MV-4-11 (cell line): ENCODE results near the gene ASB10.

Experiments used
- DNase-seq: peaks from one replicate; lab custom pipeline; 2025; lab: John Stamatoyannopoulos, UW

Gene ASB10, protein sequence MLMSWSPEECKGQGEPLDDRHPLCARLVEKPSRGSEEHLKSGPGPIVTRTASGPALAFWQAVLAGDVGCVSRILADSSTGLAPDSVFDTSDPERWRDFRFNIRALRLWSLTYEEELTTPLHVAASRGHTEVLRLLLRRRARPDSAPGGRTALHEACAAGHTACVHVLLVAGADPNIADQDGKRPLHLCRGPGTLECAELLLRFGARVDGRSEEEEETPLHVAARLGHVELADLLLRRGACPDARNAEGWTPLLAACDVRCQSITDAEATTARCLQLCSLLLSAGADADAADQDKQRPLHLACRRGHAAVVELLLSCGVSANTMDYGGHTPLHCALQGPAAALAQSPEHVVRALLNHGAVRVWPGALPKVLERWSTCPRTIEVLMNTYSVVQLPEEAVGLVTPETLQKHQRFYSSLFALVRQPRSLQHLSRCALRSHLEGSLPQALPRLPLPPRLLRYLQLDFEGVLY

DNA sequence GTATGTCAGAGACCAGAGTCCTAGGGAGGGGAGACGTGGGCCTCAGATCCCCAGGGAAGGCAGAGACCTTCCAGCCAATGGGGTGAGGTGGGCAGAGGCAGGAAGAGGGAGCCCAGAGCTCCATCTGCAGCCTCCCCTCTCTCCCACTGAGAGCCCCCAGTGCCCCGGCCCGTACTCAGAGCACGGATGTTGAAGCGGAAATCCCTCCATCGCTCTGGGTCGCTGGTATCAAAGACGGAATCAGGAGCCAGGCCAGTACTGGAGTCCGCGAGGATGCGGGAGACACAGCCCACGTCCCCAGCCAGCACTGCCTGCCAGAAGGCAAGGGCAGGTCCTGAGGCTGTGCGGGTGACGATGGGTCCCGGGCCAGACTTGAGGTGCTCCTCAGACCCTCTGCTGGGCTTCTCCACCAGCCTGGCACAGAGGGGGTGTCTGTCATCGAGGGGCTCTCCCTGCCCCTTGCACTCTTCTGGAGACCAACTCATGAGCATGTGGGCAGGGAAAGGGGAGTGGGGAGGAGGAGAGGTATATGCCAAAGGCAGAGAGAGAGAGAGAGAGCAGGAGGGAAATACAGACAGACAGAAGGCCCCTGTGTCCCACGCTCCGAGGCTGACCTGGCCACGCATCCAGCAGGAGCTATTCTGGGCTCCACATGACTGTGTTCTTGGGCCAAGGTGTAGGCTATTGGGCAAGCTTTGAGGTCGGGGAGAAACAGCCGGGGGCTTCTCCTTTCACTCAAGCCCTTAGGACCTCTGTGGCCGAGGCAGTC is at the start of gene ASB10:
TSS of gene ASB10 (minus strand) at position 611 of the 769 bp plus-strand sequence. CDS start at position 491, 120 bp downstream.
- DNase-seq = no peak

DNA sequence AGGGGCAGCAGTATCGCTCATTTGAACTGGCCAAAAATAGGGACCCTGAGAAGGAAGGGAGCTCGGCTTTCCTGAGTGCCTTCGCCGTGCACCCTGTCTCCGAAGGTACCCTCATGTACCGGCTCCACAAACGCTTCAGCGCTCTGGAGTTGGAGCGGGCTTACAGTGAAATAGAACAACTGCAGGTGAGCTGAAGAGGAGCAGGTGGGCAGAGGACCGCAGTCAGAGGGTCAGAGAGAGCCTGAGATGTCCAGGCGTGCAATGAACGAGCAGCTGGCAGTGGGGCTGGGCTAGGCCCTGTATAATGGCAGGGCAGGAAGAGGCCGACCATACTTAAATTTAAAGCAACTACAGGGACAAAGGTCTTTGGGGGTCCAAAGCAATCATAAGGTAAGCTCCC is 49.4 kb upstream of the ASB10 start:
- no peak for DNase-seq

DNA sequence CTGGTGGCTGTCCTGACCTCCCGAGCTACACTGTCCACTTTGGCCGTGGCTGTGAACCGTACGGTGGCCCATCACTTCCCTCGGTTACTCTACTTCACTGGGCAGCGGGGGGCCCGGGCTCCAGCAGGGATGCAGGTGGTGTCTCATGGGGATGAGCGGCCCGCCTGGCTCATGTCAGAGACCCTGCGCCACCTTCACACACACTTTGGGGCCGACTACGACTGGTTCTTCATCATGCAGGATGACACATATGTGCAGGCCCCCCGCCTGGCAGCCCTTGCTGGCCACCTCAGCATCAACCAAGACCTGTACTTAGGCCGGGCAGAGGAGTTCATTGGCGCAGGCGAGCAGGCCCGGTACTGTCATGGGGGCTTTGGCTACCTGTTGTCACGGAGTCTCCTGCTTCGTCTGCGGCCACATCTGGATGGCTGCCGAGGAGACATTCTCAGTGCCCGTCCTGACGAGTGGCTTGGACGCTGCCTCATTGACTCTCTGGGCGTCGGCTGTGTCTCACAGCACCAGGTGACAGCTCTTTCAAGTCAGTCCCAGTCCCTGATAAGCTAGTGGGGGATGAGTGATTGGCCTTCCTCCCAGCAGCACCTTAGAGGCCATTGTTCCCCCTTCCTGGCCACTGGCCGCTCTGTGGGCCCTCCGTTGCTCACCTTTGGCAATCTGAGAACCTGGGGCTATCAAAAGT is 48.2 kb upstream of the ASB10 start:
- DNase-seq = no peak

DNA sequence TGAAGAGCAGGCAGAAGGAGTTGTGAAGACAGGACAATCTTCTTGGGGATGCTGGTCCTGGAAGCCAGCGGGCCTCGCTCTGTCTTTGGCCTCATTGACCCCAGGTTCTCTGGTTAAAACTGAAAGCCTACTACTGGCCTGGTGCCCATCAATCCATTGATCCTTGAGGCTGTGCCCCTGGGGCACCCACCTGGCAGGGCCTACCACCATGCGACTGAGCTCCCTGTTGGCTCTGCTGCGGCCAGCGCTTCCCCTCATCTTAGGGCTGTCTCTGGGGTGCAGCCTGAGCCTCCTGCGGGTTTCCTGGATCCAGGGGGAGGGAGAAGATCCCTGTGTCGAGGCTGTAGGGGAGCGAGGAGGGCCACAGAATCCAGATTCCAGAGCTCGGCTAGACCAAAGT is 46.8 kb upstream of the ASB10 start:
- DNase-seq = no peak

DNA sequence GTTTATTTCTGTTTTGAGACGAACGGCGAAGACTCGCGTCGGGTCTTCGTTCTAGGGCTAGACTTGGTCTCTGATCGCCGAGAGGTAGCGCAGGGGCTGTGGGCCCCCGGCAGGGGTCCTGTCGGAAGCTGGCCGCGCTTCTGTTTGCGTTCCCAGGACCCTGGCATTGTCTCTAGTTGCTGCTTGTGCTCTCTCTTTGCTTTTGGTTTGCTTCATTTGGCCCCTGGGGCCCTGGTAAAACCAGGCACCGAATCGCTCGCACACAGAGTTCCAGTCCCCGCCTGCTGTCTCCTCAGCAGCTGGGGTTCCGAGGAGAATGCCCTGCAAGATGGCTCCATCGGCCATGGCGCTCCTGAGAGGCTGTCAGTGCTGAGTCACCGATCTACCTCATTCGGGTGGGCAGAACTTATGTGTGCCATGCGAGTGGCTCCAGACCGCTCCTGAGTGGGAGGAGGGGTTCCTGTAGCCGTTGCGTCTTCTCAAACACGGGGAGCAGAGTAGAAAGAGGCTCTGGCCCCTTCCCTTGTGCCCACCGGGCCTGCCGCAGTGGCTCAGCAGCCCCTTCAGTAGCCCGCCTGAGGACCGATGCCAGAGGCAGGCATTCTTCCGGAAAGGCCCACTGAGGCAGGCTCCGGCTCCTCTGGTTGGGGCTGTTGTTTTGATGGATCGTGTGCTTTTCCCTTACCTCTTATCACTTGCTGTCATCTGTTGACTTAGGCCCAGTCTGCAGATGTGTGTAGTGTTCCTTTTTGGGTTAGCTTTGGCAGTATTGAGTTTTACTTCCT is 46.1 kb upstream of the ASB10 start:
- DNase-seq = peak; percentile 79

DNA sequence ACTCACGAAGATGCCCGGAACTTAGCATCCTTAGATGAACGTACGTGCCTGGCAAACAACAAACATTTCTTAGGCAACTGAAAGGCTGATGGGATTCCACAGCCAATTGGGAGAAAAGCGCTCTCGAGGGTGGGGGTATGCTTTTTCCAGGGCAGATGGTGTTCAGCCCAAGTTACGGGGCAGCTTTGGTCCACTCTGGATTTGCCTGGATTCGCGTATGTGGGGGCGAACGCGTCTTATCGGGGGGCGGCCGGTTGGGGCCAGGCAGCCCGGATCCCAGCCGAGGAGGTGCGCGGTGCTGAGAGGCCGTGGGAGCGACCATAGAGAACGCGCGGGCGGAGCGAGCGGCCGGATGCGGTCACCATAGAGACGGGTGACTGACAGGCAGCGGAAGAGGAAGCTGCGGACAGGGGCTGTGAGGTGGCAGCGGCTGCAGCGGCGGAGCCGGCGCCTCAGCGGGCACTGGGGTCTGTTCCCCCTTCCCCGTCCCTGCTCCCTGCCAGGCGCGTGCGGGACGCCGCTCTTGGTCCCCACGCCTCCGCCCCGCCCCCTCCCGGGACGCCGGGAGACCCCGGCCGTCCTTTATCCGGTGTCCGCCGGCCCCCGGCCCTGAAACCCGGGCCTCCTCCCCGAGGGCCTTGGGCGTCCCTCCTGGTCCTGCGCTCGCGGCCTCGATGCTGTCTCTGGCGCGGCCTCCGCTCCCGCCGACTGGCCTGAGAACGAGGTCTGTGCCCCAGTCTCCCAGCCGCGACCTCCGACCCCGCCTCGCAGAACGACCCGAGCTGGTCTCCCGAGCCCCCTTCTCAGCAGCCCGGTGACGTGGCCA is 45.3 kb upstream of the ASB10 start, which contains the start of gene CHPF2:
TSS of gene CHPF2 (plus strand) at position 393 of the 826 bp plus-strand sequence. CDS start 1,529 bp downstream, outside the sequence.
- DNase-seq = peak; percentile 86

DNA sequence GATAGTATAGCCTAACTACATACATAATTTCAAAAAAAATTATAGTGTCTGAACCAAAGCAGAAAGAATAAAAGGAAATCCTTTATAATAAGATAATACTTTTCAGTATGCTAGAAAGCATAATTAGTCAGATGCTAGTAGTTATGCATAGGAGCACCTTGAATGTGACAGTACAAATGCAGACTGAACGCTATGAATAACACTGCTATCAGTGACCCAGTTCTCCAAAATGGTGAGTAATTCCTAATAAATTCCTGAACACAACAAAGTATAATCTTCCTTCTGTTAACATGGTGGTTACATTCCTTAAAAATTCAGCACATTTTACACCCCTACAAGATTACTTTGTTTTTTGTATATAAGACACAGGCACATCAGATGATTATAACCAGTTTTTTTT is 44.0 kb upstream of the ASB10 start:
- no peak for DNase-seq

DNA sequence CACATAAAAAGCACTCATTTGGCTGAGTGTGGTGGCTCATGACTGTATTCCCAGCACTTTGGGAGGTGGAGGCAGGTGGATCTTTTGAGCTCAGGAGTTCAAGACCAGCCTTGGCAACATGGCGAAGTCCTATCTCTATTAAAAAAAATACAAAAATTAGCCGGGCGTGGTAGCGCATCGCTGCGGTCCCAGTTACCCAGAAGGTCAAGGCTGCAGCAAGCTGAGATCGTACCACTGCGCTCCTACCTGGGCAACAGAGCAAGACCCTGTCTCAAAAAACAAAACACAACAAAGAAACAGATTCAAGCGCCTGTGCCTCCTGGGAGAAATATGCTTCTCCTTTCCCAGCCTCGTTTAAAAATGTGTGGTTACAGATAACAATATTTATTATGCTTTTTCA is 42.2 kb upstream of the ASB10 start:
- DNase-seq = no peak

DNA sequence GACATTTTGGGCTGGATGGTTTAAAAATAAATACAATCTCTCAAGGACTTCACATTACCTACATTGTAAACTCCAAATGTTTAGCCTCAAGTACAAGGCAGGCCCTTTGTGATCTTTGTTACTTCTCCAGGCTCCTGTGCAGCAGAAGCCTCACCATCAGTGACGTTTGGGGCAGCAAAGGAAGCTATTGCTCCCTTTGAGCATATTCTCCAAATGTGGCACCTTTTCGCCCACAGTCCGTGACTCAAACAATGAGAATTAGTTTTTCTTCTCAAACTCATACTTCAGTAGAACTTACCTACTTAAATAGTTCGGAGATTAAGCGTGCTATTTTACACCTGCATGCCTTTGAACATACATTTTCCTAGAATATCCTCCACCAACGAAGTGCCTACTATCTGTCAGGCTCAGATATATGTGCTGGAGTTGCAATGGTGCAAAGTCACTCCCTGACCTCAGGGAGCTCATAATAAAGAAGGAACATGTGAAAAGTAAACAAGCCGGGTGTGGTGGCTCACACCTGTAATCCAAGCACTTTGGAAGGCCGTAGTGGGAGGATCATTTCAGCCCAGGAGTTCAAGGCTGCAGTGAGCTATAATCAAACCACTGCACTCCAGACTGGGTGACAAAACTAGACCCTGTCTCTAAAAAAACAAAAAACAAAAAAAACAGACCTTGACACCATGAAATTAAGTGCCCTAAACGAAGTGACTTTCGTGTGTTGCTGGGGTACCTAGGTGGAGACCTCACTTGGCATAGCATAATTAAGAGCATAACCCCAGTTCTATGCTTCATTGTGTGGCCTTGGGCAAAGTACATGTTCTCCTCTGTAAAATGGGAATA is 41.2 kb upstream of the ASB10 start:
- DNase-seq = no peak

DNA sequence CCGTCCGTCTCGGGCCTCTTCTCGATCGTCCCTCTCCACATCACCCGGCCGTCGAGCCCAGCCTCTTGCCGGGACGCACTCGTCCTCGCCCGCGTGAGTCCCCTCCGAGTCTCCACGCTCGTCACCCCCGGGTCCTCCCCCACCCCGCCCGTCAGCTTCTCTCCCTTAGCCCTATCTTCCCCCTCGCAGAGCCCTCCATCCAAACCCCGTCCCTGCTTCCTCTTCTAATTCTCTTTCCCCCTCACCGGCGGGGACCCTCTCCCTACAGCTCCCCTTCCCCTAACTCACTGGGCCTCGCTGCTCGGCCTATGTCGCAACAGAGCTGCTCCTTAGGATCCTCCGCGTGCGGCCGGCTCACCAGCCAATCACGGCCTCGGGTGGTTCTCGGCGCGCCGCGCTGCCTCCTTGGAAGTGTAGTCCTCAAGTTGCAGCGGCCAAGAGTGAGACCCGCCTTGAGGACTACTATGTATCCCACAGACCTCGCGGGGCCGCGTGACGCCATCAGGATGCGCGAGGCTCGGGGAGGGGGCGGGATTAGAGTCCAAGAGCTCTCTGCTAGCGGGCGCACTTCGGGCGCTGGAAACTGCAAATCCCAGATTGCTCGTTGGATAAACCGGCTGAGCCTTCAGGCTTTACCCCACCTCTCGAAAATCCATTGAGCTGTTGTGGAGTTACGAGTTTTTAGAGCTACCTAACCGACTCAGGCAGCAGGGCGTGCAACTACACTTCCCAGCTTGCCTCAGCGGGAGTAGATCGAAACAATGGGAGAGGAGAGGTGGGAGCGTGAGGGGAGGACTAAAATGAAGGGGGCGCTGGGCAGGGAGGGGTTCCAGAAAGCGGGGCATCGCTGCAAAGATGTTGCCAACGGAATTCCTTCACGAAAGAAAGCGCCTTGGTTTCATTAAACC is 40.1 kb upstream of the ASB10 start, which contains the start of gene ABCF2:
TSS of gene ABCF2 (minus strand) at position 331 of the 908 bp plus-strand sequence. CDS start 747 bp downstream, outside the sequence.
- peak; percentile 98 for DNase-seq

DNA sequence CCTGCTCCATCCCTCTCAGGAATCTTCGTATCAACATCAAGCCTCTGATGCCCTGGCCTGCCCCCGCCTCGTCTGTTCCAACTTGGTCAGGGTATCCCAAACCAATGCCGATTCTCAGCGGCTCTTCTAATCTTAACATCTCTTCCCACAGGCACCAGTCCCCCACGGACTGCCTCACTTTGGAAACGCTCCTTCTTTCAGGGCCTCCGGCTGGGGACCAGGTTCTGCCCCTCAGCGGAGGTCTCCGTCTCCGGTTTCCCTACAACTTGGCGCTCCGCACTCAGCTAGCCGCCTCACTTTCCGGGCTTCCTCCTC is 39.5 kb upstream of the ASB10 start:
- DNase-seq = no peak

DNA sequence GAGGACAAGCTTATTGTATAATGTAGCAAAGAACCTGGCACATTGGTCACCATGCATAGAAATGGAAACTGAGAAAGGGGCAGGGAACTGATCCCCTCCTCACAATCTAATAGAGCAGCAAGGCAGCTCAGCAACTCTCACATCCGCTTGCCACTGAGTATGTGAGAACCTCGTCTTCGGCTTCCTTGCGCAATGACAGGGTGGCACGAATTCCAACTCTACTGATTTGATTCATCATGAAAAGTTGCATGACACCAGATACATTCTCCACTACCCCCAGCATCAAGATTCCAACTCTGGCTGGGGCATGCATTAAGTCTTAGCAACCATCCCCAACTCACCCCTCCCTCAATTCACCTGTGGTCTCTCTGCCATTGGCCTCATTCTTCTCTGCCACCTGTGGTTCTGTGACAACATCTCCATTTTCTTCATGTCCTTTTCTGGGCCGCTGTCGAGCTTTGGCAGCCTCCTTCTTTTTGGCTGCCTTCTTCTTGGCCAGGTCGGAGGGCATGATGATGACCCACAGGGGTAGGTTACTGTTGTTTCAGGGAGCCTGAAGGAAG is 39.0 kb upstream of the ASB10 start:
- peak; percentile 71 for DNase-seq

DNA sequence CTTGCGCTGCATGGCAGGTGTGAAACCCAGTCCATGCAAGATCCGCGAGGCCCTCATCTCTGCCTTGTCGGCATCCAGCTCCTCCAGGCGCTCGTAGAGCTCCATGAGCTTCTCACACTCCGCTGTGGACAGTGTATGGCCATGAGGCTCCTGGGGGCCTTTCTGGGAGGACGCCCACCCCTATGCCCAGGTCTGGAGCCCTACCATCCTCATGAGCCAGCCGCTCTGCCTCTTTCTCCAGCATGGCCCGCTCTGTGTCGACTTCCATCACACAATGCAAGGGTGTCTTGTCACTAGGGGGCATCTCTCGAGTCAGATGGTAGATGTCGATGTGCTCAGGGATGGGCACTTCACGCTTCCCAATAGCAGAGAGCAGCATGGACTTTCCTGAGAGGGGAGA is 36.7 kb upstream of the ASB10 start:
- no peak for DNase-seq

DNA sequence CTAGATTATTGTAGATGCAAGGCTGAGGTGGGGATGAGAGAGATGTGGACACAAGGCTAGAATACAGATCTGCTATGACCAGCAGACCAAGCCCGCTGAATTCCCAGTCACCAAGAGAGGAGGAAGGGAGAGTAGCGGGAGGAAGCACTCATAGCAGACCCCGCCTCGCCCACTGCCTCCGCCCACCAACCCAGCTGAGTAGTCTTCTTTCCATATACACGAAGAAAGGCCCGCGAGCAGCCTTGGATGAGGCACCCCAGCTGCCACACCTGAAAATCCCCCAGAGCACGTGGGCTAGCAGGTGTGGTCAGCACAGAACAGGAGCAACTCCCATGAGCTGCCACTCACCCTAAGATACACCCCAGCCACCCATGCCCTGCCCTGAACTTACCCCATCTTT is 31.1 kb upstream of the ASB10 start:
- DNase-seq = no peak

DNA sequence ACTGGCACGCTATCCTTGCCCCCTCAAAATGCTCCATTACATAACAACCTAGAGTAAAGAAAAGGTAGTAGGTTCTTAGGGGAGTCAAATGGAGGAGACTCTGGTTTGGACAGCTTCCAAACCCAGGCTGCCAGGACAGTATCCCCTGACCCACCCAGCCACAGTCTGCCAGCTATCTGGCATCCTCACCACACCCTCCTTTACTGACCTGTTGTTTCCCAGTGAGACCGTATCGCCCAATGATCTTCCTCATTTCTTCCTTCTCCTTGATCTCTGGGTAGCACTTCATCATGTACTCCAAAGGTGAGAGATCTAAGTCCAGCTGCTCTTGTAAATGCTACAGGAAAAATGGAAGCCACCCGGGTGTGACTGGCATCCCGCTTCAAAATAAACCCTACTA is 28.3 kb upstream of the ASB10 start:
- DNase-seq = no peak

DNA sequence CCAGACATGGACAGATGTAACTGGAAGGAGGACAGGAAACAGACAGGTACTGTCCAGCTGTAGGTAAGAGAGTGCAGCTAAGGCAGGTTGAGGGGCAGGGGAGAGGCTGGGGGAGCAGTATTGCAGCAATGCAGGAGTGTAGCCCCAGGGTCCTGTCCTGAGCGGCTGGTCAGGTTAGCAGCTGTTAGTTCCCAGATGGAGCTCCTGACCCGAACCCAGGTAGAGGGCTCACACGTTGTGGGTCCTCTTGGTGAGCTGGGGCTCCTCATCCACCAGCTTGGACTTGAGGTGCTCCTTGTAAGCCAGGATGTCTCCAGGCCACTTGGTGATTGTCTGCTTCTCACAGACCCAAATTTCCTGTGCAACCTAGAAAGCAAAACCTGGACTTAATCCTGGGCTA is 26.8 kb upstream of the ASB10 start:
- DNase-seq = no peak

DNA sequence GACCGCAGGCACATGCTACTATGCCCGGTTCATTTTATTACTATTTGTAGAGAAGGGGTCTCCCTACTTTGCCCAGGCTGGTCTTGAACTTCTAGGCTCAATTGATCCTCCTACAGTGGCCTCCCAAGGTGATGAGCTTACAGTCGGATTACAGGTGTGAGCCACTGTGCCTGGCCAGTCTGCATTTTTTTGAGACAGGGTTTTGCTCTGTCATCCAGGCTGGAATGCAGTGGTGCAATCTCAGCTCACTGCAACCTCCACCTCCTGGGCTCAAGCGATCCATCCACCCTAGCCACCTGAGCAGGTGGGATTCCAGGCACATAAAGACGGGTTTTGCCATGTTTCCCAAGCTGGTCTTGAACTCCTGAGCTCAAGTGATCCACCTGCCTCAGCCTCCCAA is 25.6 kb upstream of the ASB10 start:
- DNase-seq = no peak

DNA sequence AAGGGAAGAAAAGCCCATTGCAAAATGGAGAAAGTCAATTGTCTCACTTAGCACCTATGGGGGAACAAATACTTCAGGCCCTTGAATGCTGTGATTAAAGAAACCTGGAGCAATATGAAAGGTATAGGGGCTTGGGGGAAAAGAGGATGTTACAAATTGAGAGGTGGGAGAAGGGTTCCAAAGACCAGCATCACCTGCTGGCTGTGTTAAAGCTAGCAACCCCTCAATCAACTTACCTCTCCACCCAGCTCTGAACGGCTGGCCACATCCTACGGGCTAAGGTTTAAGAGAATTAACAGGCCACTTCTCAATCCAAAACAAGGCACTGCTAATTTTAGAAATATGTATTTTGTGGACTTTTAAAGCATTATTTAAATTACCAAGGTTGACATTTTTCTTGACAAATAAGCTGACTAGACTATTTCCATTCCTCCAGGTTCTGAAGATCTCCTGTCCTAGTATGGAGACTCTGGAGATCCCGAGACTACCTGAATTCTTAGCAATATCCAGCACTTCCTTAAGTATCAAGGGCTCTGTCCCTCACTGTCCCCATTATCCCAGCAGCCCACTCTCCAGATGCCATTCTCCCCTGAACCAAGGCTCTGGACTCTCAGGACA is 24.2 kb upstream of the ASB10 start:
- no peak for DNase-seq
